HG03439 (cell line): ENCODE measurements around the gene EMC1.
"Not testable (repeated sequence)": the region's sequence is repeated elsewhere in the genome, so short reads cannot be mapped to it uniquely, and the experiment has no call there.

ENCODE experiments used
- ATAC-seq: cut with Tn5 transposase; IDR thresholded peaks from one replicate; pipeline ENCODE4 v1.9.1; 2021; ENCODE audit warnings: mild to moderate bottlenecking, moderate library complexity; ENCODE audit not compliant: unreplicated experiment

The EMC1 gene

DNA sequence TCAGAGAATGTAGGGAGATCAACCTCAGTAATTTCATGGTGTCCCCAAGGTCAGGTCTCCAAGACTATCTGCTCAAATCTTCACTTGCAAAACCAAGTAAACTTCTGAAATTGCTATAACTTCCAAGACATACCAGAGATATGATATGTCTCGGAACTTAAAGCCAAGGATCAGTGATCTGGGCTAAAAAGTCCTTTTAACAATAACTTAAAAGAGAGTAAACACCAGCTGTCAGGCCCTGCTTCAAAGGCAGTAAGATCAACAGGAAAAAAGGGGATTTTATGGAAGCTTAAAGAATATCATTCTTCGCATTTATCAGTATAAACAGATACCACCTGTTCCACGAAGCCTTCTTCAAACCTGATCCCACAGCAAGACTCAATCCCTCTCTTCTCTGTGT, 55.0 kb downstream of the EMC1 start:
- no peak for ATAC-seq

DNA sequence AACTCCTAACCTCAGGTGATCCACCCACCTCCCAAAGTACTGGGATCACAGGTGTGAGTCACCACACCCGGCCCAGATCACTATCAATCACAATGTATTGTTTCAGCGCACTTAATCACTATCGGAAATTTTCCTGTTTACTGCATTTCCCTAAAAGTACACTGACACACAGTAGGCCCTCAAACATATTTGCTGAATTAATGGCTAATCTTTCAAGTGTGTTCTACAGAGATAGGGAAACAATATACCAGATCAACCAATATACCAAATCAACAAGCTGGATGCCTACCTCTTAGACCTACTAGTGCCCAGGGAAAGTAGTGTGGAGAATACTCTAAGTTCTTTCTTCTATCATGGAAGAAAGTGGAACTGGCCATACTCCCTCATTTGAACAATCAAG, 58.3 kb downstream of the EMC1 start:
- ATAC-seq = no peak

DNA sequence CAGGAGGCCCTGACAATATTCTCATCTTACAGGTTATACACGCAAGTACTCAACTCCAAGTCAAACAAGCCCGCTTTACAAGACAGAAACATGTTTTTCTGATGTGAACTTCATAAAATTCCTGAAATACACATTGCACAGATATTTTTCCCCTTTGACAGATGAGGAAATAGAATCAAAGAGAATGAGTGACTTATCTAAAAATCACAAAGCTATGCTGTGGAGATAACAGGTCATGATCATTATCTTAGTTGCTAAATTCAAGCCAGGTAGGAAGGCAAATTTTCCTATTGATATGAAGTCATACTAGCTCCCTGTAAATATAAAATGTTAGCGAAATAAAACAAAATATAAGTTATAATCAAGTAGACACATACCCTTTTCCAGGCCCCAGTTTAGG, 59.5 kb downstream of the EMC1 start:
- ATAC-seq = no peak

DNA sequence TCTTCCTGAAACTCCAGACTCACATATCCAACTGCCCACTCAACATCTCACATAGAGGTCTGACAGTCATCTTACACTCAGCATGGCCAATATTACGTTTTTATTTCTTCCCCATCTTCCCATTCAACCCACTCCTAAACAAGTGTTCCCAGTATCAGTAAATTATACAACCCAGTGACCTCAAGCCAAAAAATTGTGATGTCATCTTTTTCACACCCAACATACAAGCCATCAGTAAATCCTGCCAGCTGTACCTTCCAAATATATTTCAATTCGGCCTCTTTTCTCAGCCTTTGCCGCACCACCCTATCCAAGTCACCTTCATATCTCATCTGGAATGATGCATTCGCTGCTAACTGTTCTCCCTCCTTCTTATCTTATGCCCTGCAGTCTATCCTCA, 60.9 kb downstream of the EMC1 start:
- no peak for ATAC-seq

DNA sequence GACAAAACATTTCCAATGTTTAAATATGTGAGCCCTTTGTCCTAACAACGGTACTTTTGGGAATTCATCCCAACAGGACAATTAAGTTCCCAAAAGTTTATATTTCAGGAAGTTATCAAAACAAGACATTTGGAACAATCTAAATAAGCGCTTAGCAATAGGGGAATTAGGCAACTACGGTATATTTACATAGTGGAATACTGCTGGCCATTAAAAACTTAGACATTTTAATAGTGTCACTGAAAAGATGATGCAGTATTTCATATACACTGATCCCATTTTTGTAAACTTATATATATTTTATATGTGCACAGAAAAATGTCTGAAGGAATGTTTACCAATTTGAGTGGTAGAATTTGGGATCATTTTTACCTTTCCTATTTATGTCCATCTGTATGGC, 62.1 kb downstream of the EMC1 start:
- ATAC-seq = no peak

DNA sequence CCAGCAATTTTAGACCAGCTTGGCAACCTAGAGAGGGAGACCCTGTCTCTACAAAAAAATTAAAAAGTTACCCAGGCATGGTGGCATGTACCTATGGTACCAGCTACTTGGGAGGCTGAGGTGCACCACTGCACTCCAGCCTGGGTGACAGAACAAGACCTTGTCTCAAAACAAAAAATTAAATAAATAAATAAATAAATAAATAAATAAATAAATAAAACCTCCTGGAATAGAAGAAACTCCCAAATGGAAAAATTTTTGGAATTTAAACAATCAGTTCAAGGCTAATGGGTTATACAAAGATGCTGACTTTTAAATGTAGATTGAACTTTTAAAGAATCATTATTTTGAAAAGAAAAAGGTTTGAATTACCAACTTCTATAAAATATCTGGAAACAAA, 63.5 kb downstream of the EMC1 start:
- ATAC-seq = no peak

DNA sequence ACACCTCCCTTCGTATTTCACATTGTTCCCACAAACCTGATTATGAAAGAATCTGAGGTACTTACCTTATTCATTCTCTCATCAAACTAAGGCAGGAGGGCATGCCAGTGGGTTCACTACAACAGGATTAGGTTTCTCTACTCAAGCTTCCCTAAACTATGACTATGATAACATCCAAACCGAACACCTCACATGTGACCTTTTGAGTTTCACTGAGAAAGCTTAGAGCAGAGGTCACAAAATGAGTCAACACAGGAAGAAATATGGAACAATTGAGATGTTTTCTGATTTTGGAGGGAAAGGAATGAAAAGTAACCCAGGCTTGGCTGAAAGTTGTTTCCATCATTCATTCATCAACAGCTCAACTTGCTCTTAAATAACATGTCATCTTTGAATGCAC, 65.3 kb downstream of the EMC1 start:
- no peak for ATAC-seq

DNA sequence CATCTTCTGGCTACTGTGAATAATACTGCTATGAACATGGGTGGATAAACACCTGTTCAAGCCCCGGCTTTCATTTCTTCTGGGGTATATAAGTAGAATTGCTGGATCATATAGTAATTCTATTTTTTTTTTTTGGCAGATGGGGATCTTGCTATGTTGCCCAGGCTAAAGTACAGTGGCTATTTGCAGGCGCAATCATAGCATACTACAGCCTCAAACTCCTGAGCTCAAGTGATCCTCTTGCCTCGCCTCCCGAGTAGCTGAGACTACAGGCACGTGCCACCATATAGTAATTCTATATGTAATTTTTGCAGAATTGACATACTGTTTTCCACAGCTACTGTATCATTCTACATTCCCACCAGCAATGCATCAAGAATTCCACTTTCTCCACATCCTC, 69.1 kb downstream of the EMC1 start:
- ATAC-seq = no peak

DNA sequence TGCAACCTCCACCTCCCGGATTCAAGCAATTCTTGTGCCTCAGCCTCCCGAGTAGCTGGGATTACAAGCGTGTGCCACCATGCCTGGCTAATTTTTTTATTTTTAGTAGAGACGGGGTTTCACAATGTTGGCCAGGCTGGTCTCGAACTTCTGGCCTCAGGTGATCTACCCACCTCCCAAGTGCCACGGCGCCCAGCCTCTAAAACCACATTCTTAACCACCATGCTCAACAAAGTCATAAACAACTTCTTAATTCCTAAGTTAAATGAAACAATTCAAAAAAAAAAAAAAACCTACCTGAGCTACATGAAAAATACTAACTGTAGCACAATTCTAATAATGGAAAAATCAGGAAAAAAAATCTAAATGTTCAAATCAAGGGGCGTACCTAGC, 71.1 kb downstream of the EMC1 start:
- ATAC-seq = not testable (repeated sequence)

DNA sequence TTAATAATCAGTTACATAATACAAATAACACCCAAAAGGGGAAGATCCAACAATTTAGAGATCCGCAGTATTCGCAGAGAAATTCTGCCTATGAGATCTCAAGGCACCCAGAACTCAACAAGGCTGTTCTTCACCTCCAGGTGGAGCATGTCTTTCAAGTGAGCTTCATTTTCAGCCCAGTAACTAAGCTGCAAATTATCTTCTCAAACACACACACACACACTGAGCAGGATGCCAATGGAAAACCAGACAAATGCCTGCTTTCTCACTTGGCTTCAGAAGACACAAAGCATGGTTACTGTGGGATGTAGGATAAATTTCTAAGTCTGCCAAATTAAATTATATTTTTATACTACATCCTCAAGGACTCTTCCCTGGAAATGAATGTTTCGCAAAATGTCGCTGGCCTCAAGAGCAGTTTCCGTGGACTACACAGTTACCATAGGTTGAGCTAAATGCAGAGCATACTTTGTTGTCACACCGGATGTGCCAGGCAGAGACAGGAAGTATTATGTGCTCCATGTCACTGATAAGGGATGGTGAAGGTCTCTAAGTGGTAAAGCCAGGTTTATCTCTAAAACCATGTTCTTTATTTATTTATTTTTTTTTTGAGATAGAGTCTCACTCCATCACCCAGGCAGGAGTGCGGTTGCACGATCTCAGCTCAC, 71.6 kb downstream of the EMC1 start:
- ATAC-seq = no peak

DNA sequence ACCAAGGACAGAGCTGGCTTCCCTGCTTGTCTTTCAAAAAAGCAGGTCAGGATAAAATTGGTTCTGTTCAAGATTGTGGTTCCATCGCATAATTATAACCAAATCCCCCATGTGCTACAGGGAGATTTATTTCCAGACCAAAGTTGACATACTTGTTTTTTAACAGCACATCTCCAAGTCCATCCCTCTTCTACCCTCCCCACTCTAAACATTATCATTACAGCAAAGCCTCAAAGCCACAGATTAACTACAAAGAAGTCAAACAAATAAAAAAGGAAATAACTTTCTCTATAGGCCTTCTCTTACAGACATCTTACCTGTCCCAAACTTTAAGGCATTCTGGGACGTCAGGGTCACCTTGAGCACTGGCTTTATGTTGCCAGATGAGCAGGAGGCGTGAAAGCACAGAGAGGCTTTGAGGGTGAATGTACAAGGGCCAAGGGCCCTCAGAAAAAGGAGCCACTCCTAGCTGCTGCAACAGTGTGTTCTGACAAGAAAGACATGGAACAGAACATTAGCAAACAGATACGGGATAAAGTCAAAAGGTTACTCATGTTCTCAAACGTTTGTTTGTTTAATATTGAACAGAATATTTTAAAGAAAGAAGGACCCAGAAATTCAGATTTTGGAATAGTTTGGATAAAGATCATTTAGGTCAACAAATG, 72.5 kb downstream of the EMC1 start:
- no peak for ATAC-seq

DNA sequence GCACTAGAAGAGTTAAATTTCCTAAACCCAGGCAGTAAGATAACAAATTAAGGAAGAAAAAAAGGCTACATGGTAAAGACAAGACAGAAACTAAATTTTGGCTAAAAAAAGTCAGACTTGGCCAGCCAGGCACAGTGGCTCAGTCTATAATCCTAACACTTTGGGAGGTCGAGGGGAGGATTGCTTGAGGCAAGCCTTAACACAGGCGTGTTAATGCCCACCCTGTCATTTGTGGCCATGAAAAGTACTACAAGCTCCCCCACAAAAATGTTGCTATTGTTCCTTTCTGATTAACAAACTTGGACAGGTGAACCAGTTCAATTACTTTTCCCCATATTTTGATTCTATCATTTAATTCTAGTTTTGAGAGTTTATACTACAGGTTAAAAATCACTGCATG, 73.5 kb downstream of the EMC1 start:
- no peak for ATAC-seq

DNA sequence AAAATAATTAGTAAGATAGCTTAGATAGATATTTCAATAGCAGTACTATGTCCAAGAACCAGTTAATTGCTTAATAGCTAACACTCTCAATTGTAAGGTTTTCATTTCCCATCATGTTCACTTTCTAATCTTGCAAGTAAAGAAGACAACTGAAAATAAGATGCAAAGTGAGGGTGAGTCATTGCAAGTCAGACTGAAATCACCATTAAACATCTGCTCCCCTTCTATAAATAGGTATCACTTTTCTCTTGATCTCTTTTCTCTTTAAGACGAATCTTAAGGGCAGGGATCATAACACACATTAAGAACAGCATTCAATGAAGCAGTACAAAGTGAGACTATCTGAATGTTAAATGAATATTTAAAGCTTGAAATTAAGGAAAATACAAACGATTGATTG, 81.7 kb downstream of the EMC1 start:
- no peak for ATAC-seq

DNA sequence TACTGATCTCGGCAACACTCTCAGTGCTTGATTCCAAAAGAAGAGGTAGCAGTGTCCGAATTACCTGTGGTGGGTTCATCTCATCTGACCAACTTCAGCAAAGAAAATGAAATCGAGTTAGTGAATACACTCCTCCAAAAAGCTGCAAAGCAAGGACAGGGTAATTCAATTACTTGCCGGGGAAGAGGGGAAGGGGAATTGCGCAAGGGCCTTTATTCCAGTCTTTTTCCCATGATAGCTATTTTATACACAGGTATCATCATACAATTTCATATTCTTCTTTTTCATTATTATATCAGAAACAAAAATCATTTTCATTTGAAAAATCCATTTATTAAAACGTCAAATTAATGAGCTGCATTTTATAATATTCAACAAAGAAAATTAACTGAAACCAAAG, 84.2 kb downstream of the EMC1 start:
- no peak for ATAC-seq

DNA sequence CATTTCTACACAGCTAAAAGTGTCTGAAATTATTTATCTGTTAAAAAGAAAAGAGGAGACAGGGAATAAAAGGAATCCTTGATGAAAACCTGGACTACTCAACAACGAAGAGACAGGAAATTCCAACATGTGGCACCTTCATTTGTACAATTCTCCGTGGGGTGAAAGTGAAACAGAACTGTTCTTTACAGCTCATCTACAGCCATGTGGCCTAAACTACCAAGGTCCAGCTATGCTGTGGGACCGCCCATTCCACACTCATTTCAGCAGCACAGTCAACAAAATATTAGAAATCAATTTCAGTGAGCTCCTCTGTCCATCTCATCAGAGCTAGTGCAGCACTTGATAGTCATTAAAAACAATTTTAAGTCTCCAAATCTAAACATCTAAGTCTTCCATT, 85.3 kb downstream of the EMC1 start:
- ATAC-seq = no peak
